Raji (cell line): Measurements from ENCODE around the gene NR5A2.

ENCODE experiments used
- POLR2A ChIP-seq: IDR thresholded peaks from 2 replicates; pipeline ENCODE4 v1.6.1; 2011; ENCODE audit warnings: low read depth, low read length, control low read depth; ENCODE audit not compliant: insufficient read depth

The NR5A2 gene

DNA sequence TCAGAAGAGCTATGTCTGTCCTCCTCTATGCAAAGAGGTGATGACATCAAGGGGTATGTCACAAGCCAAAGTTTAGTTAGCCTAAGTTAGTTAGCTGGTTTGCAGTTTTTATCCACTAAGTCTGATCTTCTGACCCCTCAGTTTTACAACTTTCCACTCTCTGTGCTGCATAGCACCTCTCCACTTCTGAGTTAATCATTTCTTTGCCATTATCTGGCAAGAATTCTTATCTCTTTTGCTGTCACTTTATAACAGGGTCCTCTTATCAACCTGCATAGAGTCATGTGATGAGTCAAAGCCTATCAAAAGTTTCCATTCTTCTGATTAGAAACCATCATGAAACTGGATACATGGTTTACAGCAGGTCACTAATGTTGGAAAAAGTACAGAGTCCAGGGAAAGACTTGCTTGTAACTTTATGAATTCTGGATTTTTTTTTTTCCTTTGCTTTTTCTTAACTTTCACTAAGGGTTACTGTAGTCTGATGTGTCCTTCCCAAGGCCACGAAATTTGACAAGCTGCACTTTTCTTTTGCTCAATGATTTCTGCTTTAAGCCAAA, at the start of gene NR5A2:
Gene NR5A2 (plus strand): TSS at position 447 of the 560 bp plus-strand sequence. CDS start 138 bp downstream, outside the sequence.
- no peak for TF ChIP-seq POLR2A

DNA sequence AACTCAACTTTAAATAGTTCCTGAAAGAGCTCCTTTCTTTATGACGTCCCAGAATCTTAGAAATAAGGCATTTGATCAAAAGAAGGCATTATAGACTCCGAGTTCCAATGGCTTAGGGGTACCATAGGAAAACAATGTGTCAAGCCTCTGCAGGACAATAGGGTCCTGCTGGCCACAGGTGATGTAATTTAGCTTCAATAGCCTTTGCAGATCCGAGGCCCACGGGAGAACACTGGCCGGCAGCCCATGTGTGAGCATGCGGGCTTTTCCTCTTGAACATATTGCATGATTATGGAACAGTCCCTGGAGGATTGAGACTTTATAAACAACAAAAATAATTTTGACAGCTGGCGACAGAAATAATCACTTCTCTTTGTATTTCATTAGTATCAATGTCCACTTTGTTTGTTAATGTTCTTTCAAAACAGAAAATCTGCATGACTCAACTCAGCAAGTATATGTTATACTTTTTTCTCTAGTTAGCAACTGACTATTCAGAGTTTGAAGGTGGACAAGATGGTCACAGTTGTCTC, 49.0 kb upstream of the NR5A2 start:
- no peak for TF ChIP-seq POLR2A

DNA sequence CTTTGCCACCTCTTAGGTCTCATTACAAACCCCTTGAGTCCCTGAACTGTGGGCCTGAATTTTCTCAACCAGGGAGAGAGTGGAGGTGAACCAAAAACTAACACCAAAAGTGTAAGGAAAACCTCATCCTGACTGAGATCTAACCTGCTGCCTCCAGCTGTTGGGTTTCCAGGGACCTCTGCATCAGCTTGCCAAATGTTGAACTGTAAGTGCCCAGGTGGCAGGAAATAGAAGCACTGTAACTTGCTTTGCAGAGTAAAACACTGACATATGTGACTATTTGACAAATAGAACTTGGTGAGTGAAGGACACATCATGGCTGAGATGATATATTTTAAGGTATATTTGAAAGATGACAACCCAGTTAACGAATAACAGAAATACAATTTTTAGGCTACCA, 48.4 kb upstream of the NR5A2 start:
- no peak for TF ChIP-seq POLR2A

DNA sequence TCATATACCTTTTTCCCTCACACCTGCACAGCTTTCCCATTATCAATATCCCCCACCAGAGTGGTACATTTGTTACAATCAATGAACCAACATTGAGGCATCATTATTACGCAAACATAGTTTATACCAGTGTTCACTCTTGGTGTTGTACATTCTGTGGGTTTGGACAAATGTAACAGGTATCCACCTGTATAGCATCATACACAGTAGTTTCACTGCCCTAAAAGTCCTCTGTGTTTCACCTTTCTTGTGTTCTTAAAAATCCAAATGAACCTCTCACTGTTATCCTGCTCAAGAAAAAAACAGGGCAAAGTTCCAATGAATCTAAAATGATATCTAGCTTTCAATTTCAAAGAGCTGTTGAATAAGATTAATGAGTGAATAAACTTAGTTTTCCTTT, 45.9 kb upstream of the NR5A2 start:
- TF ChIP-seq POLR2A: no peak

DNA sequence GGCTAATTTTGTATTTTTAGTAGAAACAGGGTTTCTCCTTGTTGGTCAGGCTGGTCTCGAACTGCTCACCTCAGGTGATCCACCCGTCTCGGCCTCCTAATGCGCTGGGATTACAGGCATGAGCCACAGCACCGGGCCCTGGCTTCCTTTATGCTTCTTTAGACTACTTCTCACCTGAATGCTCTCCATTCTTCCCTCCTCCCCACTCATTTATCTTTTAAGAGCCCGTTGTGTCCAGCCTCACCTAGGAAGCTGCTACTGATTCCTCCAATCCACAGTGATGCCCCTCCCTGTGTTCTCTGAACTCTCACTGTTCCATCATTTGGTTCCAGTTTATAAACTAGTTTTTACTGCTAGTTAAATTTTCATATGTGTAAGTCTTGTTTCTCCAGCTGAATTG, 44.9 kb upstream of the NR5A2 start:
- no peak for TF ChIP-seq POLR2A

DNA sequence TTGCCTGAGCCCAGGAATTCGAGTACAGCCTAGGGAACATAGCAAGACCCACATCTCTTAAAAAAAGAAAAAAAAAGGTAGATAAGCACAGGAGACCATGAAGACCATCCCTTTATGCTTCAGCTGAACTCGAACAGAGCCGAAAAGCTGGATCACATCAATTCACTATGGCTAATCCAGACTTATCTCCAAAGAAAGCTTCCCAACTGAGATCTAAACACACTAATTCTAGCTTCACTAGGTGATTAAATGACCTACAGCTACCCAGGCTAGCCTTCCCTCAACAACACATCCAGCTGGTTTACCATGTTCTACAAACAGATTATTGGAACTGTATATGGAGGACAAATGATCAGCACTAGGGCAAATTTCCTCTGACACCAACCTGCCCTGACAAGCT, 44.0 kb upstream of the NR5A2 start:
- TF ChIP-seq POLR2A: no peak

DNA sequence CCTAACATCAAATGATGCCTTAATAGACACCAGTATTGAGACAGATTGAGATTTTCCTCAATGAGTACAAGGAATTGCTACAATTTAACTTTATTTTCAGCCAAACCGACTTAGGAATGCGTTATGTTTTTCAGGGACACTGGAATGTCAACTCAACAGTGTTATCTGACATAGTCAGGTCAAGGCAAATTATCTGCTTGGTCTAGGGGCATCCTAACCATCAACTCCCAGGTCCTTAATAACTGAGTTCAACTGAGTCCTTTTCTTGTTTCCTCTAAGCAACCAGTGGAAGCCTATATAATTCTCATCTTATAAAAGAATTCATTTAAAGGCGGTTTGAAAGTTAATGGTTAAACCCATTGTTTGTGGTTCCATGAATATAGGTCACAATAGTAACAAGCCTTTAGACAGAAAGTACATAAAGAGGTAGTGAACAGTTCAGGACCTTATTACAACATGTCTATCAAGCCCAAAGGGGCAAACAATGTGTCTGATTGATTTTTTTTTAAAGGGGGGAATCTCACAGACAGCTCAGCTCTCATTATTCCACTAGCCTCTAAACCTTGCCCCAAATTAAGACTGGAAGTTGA, 32.3 kb upstream of the NR5A2 start:
- no peak for TF ChIP-seq POLR2A

DNA sequence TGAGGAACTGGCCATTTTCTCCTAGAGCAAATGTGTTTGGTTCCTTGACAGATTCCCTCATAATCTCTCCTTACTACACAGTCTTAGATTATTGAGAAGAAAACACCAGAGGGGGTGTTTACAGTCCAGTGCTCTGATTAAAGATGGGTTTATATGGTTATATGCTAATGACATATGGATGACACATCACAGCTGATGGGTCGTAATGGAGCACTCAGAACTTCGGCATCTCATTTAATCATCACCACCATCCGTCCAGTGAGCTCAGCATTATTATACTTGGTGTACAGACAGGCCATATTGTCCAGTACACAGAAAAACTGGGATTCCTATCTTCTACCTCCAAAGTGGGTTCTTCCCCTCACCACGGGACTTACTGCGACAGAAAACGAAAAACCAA, 22.3 kb upstream of the NR5A2 start:
- TF ChIP-seq POLR2A: no peak

DNA sequence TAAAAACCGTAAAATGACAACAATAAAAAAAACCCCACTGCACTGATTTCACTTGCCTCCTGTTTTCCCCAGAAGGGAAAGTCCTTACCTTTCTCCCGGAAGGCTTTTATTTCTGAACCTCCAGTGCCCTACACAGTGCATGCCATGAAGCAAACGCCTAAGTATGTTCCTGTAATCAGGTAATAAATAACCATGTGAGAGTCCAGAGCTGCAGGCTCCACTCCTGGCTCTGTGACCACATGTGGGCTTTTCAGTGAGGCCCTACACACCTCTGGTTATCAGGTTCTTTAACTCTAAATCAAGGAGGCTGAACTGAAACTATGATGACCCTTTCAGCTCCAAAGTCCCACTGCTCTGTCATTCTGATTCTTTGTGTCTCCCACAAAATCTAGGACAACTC, 20.8 kb upstream of the NR5A2 start:
- no peak for TF ChIP-seq POLR2A

DNA sequence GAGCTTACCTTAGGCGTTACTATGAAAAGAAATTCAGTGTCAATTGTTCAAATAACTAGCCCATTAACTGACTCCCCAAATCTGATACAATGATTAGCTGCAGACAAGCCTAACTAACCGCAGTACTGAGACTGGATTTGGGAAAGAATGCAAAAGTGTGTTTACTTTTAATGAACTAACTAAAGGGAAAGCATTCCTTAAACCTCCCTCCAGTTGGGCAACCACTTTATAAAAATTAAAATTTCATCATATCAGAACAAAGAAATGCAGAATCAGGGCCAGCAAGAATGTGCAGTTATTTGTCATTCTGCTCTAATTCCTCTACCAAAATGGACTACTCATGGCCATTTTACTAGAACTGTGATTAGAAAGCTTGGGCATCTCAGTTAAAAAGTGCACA, 11.7 kb upstream of the NR5A2 start:
- TF ChIP-seq POLR2A: no peak

DNA sequence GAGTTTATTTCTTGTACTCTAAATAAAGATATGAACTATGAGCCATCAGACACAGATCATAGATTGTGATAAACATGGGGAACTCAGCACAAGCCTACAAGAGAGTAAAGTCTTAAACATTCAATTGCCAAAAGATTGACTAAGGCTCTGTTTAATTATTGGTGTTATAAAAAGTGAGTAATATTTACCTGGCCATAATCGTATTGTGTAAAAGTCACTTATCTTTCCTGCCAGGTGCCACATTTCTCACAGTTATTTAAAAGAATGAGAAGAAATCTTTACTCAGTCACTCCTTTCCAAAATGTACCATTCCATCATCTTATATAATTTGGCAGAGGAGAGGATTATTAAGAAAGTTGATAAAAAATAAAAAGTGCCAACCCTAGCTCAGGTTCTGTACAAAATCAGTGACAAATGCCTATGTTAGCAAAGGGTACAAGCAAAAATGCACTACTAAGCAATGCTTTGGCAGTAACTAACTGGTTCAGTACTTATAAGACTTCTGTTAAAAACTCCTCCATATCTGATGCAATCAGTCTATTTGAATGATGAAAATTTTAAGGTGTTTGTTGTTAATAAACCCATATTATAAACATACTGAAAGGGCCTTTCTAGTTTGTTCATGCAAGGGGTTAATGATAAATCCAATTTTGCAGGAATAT, 5.8 kb upstream of the NR5A2 start:
- no peak for TF ChIP-seq POLR2A

DNA sequence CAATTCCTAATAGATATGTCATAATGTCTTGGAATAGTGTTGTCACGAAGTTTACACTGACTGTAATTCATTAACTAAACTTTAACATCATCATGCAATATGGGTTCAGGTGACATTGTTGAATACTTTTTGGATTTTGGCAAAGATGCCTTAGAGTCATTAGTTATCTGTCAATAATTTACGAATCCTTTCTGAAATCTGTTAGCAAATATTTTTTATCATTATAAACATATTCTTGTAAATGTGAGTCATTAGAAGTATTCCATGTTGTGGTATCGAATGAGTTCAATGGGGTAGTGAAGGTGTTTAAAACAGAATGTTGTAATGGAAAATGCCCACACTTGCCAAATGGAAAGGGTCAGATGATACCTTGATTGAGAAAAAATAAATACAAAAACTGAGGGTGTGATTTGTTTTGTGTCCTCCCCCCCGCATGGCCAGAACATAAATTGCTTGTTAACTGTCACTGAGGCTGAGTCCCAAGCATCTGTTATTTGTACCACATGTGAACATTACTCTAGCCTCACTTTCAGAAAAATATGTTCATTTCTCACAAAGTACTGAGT, 5.2 kb upstream of the NR5A2 start:
- TF ChIP-seq POLR2A: no peak

DNA sequence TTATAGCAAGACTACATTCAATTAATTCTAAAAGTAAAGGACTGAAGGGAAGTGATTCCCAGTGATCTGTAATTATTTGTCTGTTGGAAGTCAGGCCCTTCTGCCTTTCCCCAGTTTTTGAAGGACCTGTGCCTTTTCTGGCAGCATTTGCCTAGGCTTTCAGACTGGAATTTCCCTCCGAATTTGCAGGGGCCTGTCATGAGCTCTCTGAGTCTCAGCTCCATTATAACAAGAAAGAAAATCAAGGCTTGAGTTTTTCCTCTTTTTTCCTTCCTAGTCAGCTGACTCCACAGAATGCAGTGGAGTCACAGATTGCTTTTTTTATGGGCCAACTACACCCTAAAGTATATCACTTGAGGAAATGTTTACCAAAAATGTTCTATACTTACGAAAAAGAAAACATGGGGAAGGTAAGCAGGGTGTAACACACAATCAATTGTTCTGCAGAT, 1.1 kb downstream of the NR5A2 start:
- TF ChIP-seq POLR2A: no peak

DNA sequence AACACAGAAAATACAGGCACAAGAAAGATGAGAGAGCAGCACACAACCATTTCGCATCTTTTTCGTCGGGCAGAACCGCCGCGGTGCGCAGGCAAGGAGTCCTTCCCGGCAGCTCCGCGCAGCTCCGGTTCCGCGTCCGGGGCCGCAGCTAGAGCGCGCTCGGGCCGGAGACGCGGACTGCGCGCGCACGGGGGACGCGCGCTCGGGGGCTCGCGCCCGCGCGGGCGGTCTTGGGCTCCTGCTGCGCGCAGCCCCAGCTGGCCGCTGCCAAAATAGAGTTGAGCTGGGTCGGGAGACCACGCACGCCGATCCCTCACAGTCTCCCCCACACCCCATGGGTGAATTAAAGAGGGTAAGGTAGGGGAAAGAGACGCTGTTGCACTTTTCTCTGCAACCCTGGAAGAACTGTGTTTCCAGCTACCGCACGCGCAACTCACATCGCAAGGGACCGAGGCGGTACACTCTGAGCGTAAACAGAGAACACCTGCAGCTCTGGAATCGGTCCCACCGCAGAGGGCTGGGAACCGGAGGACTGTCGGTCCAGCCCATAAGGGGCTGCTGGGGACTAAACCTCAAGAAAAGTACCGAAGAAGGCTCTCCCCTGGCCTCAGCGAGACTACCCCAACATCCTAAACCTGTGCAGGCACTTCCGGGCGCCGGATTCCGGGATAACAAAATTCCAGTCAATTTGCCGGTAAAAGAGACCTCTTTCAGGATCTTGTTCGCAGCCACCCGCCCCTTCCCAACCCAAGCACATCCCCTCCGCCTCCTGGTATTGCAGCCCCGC, 1.7 kb downstream of the NR5A2 start:
- TF ChIP-seq POLR2A: 0 out of 2 replicates have a peak, but pooled peaks have one; percentile 27

DNA sequence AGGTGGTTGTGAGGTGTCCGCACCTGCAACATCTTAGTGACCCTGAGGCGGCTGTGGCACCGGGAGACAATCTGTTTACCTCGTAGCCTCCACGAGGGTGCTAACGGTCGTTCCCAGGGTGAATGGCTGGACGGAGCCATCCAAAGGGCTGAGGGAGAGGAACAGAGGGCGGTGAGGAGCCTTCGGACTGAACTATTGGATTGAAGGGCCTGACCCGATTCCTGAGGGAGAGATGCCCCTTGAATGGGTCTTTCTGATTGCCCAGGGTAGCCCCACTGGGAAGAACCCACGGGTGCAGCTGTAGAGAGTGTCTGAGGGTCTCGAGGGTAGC, 2.3 kb downstream of the NR5A2 start:
- TF ChIP-seq POLR2A: no peak

DNA sequence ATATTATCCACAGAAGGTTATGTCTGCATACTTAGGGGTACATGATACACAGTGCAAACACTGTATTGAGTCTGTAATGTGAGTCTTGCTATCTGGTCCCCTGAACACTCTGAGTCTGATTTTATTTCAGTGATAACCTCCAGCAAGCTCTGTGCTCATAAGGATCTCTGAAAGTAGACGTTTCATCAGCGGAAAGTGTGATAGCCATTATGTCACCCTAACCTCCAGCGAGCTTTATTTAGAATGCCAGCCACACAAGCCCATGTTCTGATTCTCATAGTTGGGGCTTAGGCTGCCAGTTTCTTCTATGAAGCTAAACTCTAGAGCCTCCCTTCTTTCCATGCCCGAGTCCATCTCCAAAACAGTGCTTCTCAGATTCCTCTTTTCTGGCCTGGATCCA, 3.3 kb downstream of the NR5A2 start:
- TF ChIP-seq POLR2A: no peak
